OCI-LY1 (cell line): ENCODE data around the gene TSHZ3.

Source experiments
- H2AFZ ChIP-seq: fragments of 200-600 bp; sonication (generic), shearing (Covaris generic); 2 replicates; pipeline ENCODE4 v1.6.0; 2014; ENCODE audit warnings: antibody characterized with exemption, mild to moderate bottlenecking, low read length
- H3F3A ChIP-seq: fragments of 200-600 bp; sonication (generic), shearing (Covaris generic); 2 replicates; pipeline ENCODE4 v1.6.0; 2014; ENCODE audit warnings: mild to moderate bottlenecking, antibody characterized with exemption, low read length, moderate library complexity; ENCODE audit not compliant: insufficient read depth
- H3K27ac ChIP-seq: fragments of 200-600 bp; sonication (generic); 2 replicates; pipeline ENCODE4 v1.5.1; 2014; ENCODE audit warnings: low read length, mixed run types, mild to moderate bottlenecking, low read depth; ENCODE audit not compliant: poor library complexity, severe bottlenecking
- H3K27me3 ChIP-seq: fragments of 200-600 bp; sonication (generic); 2 replicates; pipeline ENCODE4 v1.6.0; 2014; ENCODE audit warnings: antibody characterized with exemption, mild to moderate bottlenecking, low read length, moderate library complexity; ENCODE audit not compliant: insufficient read depth
- H3K36me3 ChIP-seq: fragments of 200-600 bp; sonication (generic); 2 replicates; pipeline ENCODE4 v1.6.1; 2014; ENCODE audit warnings: mild to moderate bottlenecking, antibody characterized with exemption, low read length, moderate library complexity, mixed read lengths; ENCODE audit not compliant: insufficient read depth
- H3K4me1 ChIP-seq: fragments of 200-600 bp; sonication (generic); 2 replicates; pipeline ENCODE4 v1.5.1; 2014; ENCODE audit warnings: mild to moderate bottlenecking, low read length, moderate library complexity; ENCODE audit not compliant: insufficient read depth, severe bottlenecking
- H3K4me2 ChIP-seq: fragments of 200-600 bp; sonication (generic), shearing (Covaris generic); 2 replicates; pipeline ENCODE4 v1.6.1; 2014; ENCODE audit warnings: low read length
- H3K4me3 ChIP-seq: fragments of 200-600 bp; sonication (generic); 2 replicates; pipeline ENCODE4 v1.5.1; 2014; ENCODE audit warnings: low read length, low read depth, mild to moderate bottlenecking, mixed read lengths; ENCODE audit not compliant: poor library complexity, severe bottlenecking
- H3K79me2 ChIP-seq: fragments of 200-600 bp; shearing (Covaris generic); 2 replicates; pipeline ENCODE4 v1.6.1; 2016; ENCODE audit warnings: mixed run types, low read length, mixed read lengths; ENCODE audit not compliant: insufficient read depth
- H3K9ac ChIP-seq: fragments of 200-600 bp; sonication (generic), shearing (Covaris generic); 2 replicates; pipeline ENCODE4 v1.6.1; 2014; ENCODE audit warnings: mild to moderate bottlenecking, low read length, mixed read lengths
- H3K9me2 ChIP-seq: fragments of 200-600 bp; sonication (generic), shearing (Covaris generic); 2 replicates; pipeline ENCODE4 v1.6.1; 2014; ENCODE audit warnings: low read depth, mild to moderate bottlenecking, low read length, mixed read lengths
- H3K9me3 ChIP-seq: fragments of 200-600 bp; shearing (Covaris generic); 2 replicates; pipeline ENCODE4 v1.6.1; 2014; ENCODE audit warnings: low read length, mixed read lengths
- H4K20me1 ChIP-seq: fragments of 200-600 bp; sonication (generic), shearing (Covaris generic); 2 replicates; pipeline ENCODE4 v1.6.0; 2016; ENCODE audit warnings: mild to moderate bottlenecking, low read length; ENCODE audit not compliant: insufficient read depth
- EZH2 ChIP-seq: fragments of 200-600 bp; sonication (generic), shearing (Covaris generic); IDR thresholded peaks from 2 replicates; pipeline ENCODE4 v1.8.0; 2017; ENCODE audit warnings: borderline replicate concordance, mixed run types, mild to moderate bottlenecking, antibody characterized with exemption, low read length, moderate library complexity, mixed read lengths
- TF ChIP-seq, protein P1 (sequence below): fragments of 200-600 bp; sonication (generic), shearing (Covaris generic); IDR thresholded peaks from 2 replicates; pipeline ENCODE4 v1.5.1; 2017; ENCODE audit warnings: mild to moderate bottlenecking, antibody characterized with exemption, low read length, moderate library complexity, mixed read lengths

TSHZ3 gene

DNA sequence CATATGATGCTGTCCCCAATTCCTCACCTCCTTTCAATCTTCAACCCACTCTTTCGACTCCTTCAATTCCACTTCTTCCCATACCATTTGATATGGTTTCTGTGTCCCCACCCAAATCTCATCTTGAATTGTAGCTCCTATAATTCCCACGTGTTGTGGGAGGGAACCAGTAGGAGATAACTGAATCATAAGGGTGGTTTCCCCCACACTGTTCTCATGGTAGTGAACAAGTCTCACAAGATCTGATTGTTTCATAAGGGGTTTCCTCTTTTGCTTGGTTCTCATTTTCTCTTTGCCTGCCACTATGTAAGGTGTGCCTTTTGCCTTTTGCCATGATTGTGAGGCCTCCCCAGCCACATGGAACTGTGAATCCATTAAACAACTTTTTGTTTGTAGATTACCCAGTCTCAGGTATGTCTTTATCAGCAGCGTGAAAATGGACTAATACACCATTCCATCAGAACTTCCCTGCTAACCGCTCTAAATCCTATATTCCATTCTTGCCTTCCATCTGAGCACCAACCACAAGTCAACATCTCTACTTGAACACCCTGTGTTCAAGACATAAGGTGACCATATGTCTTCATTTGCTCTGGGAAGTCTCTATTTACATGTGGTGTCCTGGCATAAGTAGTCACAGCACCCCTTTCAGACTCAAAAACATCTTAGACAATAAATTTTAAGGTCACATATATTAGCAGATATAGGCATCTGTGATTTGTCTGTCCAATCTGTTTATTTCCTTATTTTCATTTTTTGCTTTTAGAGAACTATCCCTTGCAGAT is 122.9 kb downstream of the TSHZ3 start:
- no peaks in the 10 kb centered on the region for H3K9me3 ChIP-seq
- H3K9ac ChIP-seq = no peak overlapping the region
- no peaks in the 10 kb centered on the region for H4K20me1 ChIP-seq
- H3K79me2 ChIP-seq = no peaks in the 10 kb centered on the region
- no peak overlapping the region for H3K4me2 ChIP-seq
- TF ChIP-seq EZH2 = no peak
- TF ChIP-seq, protein P1, sequence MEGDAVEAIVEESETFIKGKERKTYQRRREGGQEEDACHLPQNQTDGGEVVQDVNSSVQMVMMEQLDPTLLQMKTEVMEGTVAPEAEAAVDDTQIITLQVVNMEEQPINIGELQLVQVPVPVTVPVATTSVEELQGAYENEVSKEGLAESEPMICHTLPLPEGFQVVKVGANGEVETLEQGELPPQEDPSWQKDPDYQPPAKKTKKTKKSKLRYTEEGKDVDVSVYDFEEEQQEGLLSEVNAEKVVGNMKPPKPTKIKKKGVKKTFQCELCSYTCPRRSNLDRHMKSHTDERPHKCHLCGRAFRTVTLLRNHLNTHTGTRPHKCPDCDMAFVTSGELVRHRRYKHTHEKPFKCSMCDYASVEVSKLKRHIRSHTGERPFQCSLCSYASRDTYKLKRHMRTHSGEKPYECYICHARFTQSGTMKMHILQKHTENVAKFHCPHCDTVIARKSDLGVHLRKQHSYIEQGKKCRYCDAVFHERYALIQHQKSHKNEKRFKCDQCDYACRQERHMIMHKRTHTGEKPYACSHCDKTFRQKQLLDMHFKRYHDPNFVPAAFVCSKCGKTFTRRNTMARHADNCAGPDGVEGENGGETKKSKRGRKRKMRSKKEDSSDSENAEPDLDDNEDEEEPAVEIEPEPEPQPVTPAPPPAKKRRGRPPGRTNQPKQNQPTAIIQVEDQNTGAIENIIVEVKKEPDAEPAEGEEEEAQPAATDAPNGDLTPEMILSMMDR = no peak
- no peaks in the 10 kb centered on the region for H3K36me3 ChIP-seq
- no peak overlapping the region for H3K27ac ChIP-seq
- H2AFZ ChIP-seq = no peak overlapping the region
- H3K9me2 ChIP-seq = no peaks in the 10 kb centered on the region
- no peak overlapping the region for H3K4me3 ChIP-seq
- no peaks in the 10 kb centered on the region for H3K4me1 ChIP-seq
- no peaks in the 10 kb centered on the region for H3F3A ChIP-seq
- no peaks in the 10 kb centered on the region for H3K27me3 ChIP-seq
